ENCODE data around the gene EML1. TPM values are rescaled to one million over a fixed set of nuclear protein-coding genes. Genes with fewer than 3 reads are reported as not detected.

The EML1 gene
- total and polyA plus RNA-seq, 7 donors: 3.9 to 148 (median 91.5) TPM

DNA sequence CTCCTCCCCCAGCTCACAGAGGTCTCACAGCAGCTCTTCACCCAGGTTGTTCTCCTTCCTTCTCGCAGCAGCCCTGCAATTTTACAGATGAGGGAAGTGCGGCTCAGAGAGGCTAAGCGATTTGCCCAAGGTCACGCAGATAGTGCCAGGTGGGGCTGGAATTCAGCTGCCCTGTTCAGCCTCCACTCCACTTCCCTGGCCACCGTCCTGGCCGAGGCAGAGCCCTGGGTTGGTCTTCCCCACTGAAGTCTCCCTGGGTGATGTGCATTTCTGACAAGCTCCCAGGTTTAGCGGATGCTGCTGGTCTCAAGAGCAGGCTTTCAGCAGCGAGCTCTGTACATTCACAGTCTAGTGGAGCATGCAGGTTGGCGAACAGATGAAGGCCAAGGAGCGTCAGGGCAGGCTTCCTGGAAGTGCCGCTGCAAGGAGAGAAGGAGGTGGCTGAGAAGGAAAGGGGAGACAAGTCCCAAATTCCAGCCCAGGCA, 28.9 kb upstream of the EML1 start:
- no peaks in the 10 kb centered on the region for H3K9me3 ChIP-seq
- H3K4me1 ChIP-seq: peaks cover 0 to 53% (median 39%) of the 10 kb centered on the region in 4 donors
- DNase-seq: peak; percentile 43
- H3K4me3 ChIP-seq: no peak overlapping the region
- TF ChIP-seq, protein P1, sequence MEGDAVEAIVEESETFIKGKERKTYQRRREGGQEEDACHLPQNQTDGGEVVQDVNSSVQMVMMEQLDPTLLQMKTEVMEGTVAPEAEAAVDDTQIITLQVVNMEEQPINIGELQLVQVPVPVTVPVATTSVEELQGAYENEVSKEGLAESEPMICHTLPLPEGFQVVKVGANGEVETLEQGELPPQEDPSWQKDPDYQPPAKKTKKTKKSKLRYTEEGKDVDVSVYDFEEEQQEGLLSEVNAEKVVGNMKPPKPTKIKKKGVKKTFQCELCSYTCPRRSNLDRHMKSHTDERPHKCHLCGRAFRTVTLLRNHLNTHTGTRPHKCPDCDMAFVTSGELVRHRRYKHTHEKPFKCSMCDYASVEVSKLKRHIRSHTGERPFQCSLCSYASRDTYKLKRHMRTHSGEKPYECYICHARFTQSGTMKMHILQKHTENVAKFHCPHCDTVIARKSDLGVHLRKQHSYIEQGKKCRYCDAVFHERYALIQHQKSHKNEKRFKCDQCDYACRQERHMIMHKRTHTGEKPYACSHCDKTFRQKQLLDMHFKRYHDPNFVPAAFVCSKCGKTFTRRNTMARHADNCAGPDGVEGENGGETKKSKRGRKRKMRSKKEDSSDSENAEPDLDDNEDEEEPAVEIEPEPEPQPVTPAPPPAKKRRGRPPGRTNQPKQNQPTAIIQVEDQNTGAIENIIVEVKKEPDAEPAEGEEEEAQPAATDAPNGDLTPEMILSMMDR (IDR thresholded peaks at IDR 0.05): no peak
- no peak for TF ChIP-seq POLR2AphosphoS5 (IDR thresholded peaks at IDR 0.05)
- no peak for TF ChIP-seq POLR2A (IDR thresholded peaks at IDR 0.05)
- TF ChIP-seq EP300 (IDR thresholded peaks at IDR 0.05): no peak
- WGBS, 2 donors: 77 to 88% methylated on average over 11 of the region's 11 CpGs
- H3K27ac ChIP-seq: peak overlapping the region in 2 of 4 donors; percentile 4 to 21
- no peaks in the 10 kb centered on the region for H3K27me3 ChIP-seq
- intact Hi-C loops (cut with DNase I): no loop called here
- no peaks in the 10 kb centered on the region for H3K36me3 ChIP-seq

DNA sequence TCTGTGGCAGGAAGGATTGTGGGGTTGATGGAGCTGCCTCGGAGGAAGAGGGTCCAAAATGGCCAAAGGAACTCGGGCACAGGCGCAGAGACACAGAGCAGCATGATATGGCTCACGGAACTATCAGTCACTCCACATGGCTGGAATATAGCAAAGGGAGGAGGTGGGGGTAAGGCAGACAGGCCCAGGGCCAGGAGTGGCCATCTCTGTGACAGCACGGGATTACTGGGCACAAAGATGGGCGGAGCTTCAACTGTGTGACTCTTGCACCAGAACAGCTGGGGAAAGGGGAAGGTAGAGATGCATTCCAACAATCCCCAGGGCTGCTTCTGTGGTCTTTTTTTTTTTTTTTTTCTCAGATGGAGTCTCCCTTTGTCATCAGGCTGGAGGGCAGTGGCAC, 24.8 kb upstream of the EML1 start:
- H3K4me1 ChIP-seq: peaks cover 0 to 42% (median 34%) of the 10 kb centered on the region in 4 donors

DNA sequence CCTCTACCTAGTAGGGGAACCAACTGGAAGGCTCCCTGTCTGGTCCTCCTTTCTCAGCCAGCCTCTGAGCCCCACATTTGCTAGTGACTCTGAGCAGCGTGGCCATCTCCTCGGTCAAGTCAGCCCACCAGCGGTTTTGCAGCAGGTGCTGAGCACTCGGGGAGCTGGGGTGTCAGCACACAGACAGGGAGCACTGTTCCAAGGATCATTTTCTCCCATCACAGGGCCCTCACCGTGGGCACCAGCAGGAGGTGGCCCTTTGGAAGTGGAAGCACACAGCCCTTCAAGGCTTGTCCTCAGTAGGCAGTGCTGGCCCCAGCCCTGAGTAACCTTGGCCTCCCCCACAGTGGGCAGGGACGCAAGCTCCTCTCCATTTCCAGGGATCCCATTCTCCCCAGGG, 24.1 kb upstream of the EML1 start:
- H3K27me3 ChIP-seq: no peaks in the 10 kb centered on the region
- TF ChIP-seq POLR2A (IDR thresholded peaks at IDR 0.05) (no peak), EP300 (IDR thresholded peaks at IDR 0.05) (no peak), POLR2AphosphoS5 (IDR thresholded peaks at IDR 0.05) (no peak)
- TF ChIP-seq, protein P1 (IDR thresholded peaks at IDR 0.05): no peak
- H3K4me1 ChIP-seq: peaks cover 0 to 49% (median 42%) of the 10 kb centered on the region in 4 donors
- intact Hi-C loops (cut with DNase I): no loop called here
- no peaks in the 10 kb centered on the region for H3K36me3 ChIP-seq
- no peak overlapping the region for H3K4me3 ChIP-seq
- peak overlapping the region in 2 of 4 donors; percentile 76 to 81 for H3K27ac ChIP-seq
- WGBS, 2 donors: 88 to 89% methylated on average over 6 of the region's 6 CpGs
- DNase-seq: peak; percentile 46
- H3K9me3 ChIP-seq: no peaks in the 10 kb centered on the region

More for the DNA sequence above, 24.8 kb upstream of the EML1 start:
- Histone ChIP-seq H3K9me3 (no peaks in the 10 kb centered on the region), H3K27me3 (no peaks in the 10 kb centered on the region), H3K4me3 (no peak overlapping the region), H3K36me3 (no peaks in the 10 kb centered on the region), H3K27ac (peak overlapping the region; percentile 58 to 81 (median 78))
- TF ChIP-seq POLR2AphosphoS5 (IDR thresholded peaks at IDR 0.05) (no peak), POLR2A (IDR thresholded peaks at IDR 0.05) (no peak), EP300 (IDR thresholded peaks at IDR 0.05) (no peak)
- TF ChIP-seq, protein P1 (IDR thresholded peaks at IDR 0.05): no peak
- peak; percentile 67 for DNase-seq
- intact Hi-C loops (cut with DNase I): no loop called here
- 76 to 83% methylated on average over 6 of the region's 6 CpGs for WGBS, 2 donors

DNA sequence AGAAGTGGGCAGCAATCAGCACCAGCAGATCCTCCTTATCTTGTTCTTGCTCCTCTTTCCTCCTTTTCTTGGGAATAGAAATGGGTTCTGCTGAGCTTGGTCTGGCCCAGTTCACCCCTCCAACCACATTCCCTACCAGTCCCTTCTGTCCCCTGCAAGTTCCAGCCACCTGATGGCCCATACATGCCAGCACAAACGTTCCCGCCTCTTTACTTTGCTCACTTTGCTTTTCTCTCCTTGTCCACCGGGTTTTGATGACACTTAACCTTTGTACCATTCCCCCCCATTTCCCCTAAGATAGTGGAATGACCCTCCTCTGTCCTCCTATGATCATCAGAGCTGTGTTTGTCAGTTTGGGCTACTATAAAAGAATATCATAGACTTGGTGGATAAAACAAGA, 23.4 kb upstream of the EML1 start:
- intact Hi-C loops (cut with DNase I): no loop called here
- peak; percentile 25 for DNase-seq

More for the DNA sequence above, 23.4 kb upstream of the EML1 start:
- no peak overlapping the region for H3K4me3 ChIP-seq
- H3K36me3 ChIP-seq: no peaks in the 10 kb centered on the region
- peak overlapping the region in 1 of 4 donors; percentile 76 for H3K27ac ChIP-seq
- TF ChIP-seq, protein P1 (IDR thresholded peaks at IDR 0.05): no peak
- TF ChIP-seq POLR2A (IDR thresholded peaks at IDR 0.05) (no peak), EP300 (IDR thresholded peaks at IDR 0.05) (no peak), POLR2AphosphoS5 (IDR thresholded peaks at IDR 0.05) (no peak)
- H3K4me1 ChIP-seq: peaks cover 0 to 56% (median 48%) of the 10 kb centered on the region in 4 donors
- no peaks in the 10 kb centered on the region for H3K27me3 ChIP-seq
- WGBS, 2 donors: 45 to 77% methylated on average over 3 of the region's 3 CpGs
- no peaks in the 10 kb centered on the region for H3K9me3 ChIP-seq
